ENCODE results near the gene SPARC.

The SPARC gene

DNA sequence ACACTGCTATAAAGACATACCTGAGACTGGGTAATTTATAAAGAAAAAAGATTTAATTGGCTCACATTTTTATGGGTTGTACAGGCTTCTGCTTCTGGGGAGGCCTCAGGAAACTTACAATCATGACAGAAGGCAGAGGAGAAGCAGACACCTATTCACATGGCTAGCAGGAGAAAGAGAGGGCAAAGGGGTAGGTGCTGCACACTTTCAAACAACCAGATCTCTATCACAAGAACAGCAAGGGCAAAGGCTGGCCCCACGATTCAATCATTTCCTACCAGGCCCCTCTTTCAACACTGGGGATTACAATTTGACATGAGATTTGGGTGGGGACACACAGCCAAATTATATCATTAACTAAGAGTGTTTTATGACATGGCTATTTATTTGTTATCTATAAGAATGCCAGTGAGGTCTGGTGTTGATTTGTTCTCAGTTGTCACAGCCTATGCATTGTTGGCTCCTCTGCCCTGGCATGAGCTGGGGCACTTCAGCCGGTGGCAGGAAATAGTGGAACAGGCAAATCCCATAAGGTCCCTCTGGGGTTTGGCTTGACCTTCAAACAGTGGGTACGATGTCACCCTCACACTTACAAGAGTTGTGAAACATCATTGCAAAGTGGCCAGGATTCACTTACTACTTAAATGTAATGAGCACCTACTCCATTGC is 44.1 kb downstream of the SPARC start:
- Histone ChIP-seq H3K27ac (ENCODE audit: low read length, poor library complexity, severe bottlenecking) (no peak overlapping the region), H3K9me3 (ENCODE audit: control insufficient read depth, low read length) (no peaks in the 10 kb centered on the region), H3K9ac (ENCODE audit: low read length) (no peak overlapping the region), H3K36me3 (ENCODE audit: control insufficient read depth in 1 of 2, insufficient read depth in 2 of 2, low read depth in 1 of 2, low read length in 2 of 2) (no peaks in the 10 kb centered on the region), H3K18ac (ENCODE audit: low read depth in 1 of 2, low read length in 2 of 2) (no peak overlapping the region), H2BK15ac (ENCODE audit: low read depth, poor library complexity, severe bottlenecking) (no peak overlapping the region), H3K27me3 (ENCODE audit: control insufficient read depth in 1 of 2, insufficient read depth in 1 of 2, low read length in 2 of 2) (peaks cover 0 to 26% of the 10 kb centered on the region in 2 experiments), H3K14ac (ENCODE audit: low read length in 2 of 2) (no peak overlapping the region), H2AK5ac (ENCODE audit: low read length, severe bottlenecking) (no peak overlapping the region), H2BK12ac (ENCODE audit: low read length in 2 of 2) (no peak overlapping the region), H3K4me1 (ENCODE audit: control insufficient read depth, insufficient read depth, low read depth, low read length) (no peaks in the 10 kb centered on the region), H2BK5ac (ENCODE audit: low read depth, low read length, poor library complexity, severe bottlenecking) (no peak overlapping the region), H4K91ac (ENCODE audit: low read length) (no peak overlapping the region), H2AFZ (ENCODE audit: low read depth, low read length) (no peak overlapping the region), H2BK120ac (ENCODE audit: low read depth, low read length) (no peak overlapping the region), H3K79me1 (replicated peaks; ENCODE audit: low read length, poor library complexity, severe bottlenecking) (no peaks in the 10 kb centered on the region), H3K4me2 (ENCODE audit: low read length, poor library complexity, severe bottlenecking) (no peak overlapping the region), H3K23ac (ENCODE audit: low read length in 2 of 2) (no peak overlapping the region), H3K4ac (ENCODE audit: low read depth in 1 of 2, low read length in 2 of 2) (no peak overlapping the region), H3K4me3 (ENCODE audit: insufficient read depth in 1 of 2, low read depth in 1 of 2, low read length in 2 of 2) (no peak overlapping the region), H4K8ac (ENCODE audit: low read length) (no peak overlapping the region)
- 90% methylated on average over 2 of the region's 3 CpGs for whole genome bisulfite sequencing
- no peak for DNase-seq

DNA sequence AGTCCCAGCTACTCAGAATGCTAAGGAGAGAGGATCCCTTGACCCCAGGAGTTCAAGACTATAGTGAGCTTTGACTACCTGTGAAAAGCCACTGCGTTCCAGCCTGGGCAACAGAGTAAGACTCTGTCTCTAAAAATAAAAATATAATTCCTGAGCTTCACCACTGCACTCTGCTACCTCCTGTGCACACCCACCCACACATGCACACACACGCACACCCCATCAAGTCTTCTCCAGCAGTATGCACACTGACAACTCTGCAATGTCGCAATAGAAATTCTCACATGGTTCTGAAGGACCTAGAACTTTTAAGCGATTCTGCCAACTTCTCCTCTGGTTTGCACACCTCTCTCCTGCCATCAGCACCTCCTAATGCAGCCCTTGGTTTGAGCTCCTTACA is 48.1 kb downstream of the SPARC start:
- H3K27me3 ChIP-seq (ENCODE audit: control insufficient read depth in 1 of 2, insufficient read depth in 1 of 2, low read length in 2 of 2), result peaks cover 0 to 48% of the 10 kb centered on the region in 2 experiments
- WGBS, result 90% methylated on average over 4 of the region's 4 CpGs
- no peak overlapping the region for H3K27ac ChIP-seq (ENCODE audit: low read length, poor library complexity, severe bottlenecking)
- no peaks in the 10 kb centered on the region for H3K36me3 ChIP-seq (ENCODE audit: control insufficient read depth in 1 of 2, insufficient read depth in 2 of 2, low read depth in 1 of 2, low read length in 2 of 2)
- H3K9ac ChIP-seq (ENCODE audit: low read length), result no peak overlapping the region
- no peak overlapping the region for H3K4me2 ChIP-seq (ENCODE audit: low read length, poor library complexity, severe bottlenecking)
- H2BK15ac ChIP-seq (ENCODE audit: low read depth, poor library complexity, severe bottlenecking), result no peak overlapping the region
- no peak overlapping the region for H2BK5ac ChIP-seq (ENCODE audit: low read depth, low read length, poor library complexity, severe bottlenecking)
- H4K8ac ChIP-seq (ENCODE audit: low read length), result no peak overlapping the region
- H2BK120ac ChIP-seq (ENCODE audit: low read depth, low read length), result no peak overlapping the region
- no peak overlapping the region for H2BK12ac ChIP-seq (ENCODE audit: low read length in 2 of 2)
- no peak overlapping the region for H3K18ac ChIP-seq (ENCODE audit: low read depth in 1 of 2, low read length in 2 of 2)
- no peaks in the 10 kb centered on the region for H3K4me1 ChIP-seq (ENCODE audit: control insufficient read depth, insufficient read depth, low read depth, low read length)
- no peak overlapping the region for H3K4me3 ChIP-seq (ENCODE audit: insufficient read depth in 1 of 2, low read depth in 1 of 2, low read length in 2 of 2)
- DNase-seq, result no peak
- no peak overlapping the region for H2AK5ac ChIP-seq (ENCODE audit: low read length, severe bottlenecking)
- H3K4ac ChIP-seq (ENCODE audit: low read depth in 1 of 2, low read length in 2 of 2), result no peak overlapping the region
- H3K23ac ChIP-seq (ENCODE audit: low read length in 2 of 2), result no peak overlapping the region
- no peak overlapping the region for H4K91ac ChIP-seq (ENCODE audit: low read length)
- H3K14ac ChIP-seq (ENCODE audit: low read length in 2 of 2), result no peak overlapping the region
- H2AFZ ChIP-seq (ENCODE audit: low read depth, low read length), result no peak overlapping the region
- H3K79me1 ChIP-seq (replicated peaks; ENCODE audit: low read length, poor library complexity, severe bottlenecking), result no peaks in the 10 kb centered on the region
- H3K9me3 ChIP-seq (ENCODE audit: control insufficient read depth, low read length), result no peaks in the 10 kb centered on the region

DNA sequence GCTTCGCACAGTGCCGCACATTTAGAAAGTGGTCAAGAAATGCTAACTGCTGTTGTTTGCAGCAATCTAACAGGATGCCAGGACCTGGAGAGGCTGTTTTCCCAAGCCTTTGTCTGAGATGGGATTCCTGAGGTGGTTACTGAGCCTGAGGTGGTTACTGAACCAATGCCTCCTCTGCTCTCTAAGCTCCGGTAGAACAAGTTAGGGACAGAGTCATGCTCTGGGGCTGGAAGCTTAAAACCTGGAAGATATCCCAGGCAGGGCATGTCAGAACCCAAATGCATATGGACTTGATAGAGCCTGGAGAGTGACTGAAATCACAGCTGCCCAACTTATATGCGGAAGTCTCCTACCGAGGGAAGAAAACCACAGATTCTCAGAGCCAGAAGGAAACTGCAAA is 49.0 kb downstream of the SPARC start:
- Histone ChIP-seq H3K9me3 (ENCODE audit: control insufficient read depth, low read length) (no peaks in the 10 kb centered on the region), H2BK120ac (ENCODE audit: low read depth, low read length) (no peak overlapping the region), H2BK5ac (ENCODE audit: low read depth, low read length, poor library complexity, severe bottlenecking) (no peak overlapping the region), H3K79me1 (replicated peaks; ENCODE audit: low read length, poor library complexity, severe bottlenecking) (no peaks in the 10 kb centered on the region), H3K27me3 (ENCODE audit: control insufficient read depth in 1 of 2, insufficient read depth in 1 of 2, low read length in 2 of 2) (peaks cover 0 to 50% of the 10 kb centered on the region in 2 experiments), H2AFZ (ENCODE audit: low read depth, low read length) (no peak overlapping the region), H3K14ac (ENCODE audit: low read length in 2 of 2) (no peak overlapping the region), H3K4me3 (ENCODE audit: insufficient read depth in 1 of 2, low read depth in 1 of 2, low read length in 2 of 2) (no peak overlapping the region), H3K27ac (ENCODE audit: low read length, poor library complexity, severe bottlenecking) (no peak overlapping the region), H2AK5ac (ENCODE audit: low read length, severe bottlenecking) (no peak overlapping the region), H4K8ac (ENCODE audit: low read length) (no peak overlapping the region), H4K91ac (ENCODE audit: low read length) (no peak overlapping the region), H3K9ac (ENCODE audit: low read length) (no peak overlapping the region), H2BK15ac (ENCODE audit: low read depth, poor library complexity, severe bottlenecking) (no peak overlapping the region), H3K4me2 (ENCODE audit: low read length, poor library complexity, severe bottlenecking) (no peak overlapping the region), H2BK12ac (ENCODE audit: low read length in 2 of 2) (no peak overlapping the region), H3K4me1 (ENCODE audit: control insufficient read depth, insufficient read depth, low read depth, low read length) (no peaks in the 10 kb centered on the region), H3K18ac (ENCODE audit: low read depth in 1 of 2, low read length in 2 of 2) (no peak overlapping the region), H3K36me3 (ENCODE audit: control insufficient read depth in 1 of 2, insufficient read depth in 2 of 2, low read depth in 1 of 2, low read length in 2 of 2) (no peaks in the 10 kb centered on the region), H3K23ac (ENCODE audit: low read length in 2 of 2) (no peak overlapping the region), H3K4ac (ENCODE audit: low read depth in 1 of 2, low read length in 2 of 2) (no peak overlapping the region)
- no peak for DNase-seq
- 93% methylated on average over 5 of the region's 5 CpGs for WGBS

DNA sequence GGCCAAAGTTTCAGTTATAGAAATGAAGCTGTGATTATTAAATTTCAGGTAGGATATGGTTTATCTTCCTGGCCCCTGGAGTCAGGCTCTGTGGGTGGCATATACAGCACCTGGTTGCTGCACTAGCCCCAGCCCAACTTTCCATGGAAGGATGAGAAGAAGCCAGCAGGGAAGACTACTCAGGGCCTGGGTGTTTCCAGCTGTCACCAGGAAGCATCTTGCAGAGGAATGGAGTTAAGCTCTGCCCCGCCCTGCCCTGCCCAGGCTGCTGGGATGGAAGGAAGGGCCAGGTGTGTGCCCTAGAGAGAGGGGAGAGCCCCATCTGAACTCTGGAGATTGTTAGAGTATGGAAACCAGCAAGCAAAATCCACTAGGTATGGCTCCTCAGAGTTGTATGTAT is 52.8 kb downstream of the SPARC start:
- H3K9me3 ChIP-seq (ENCODE audit: control insufficient read depth, low read length), result no peaks in the 10 kb centered on the region
- H3K9ac ChIP-seq (ENCODE audit: low read length), result no peak overlapping the region
- H4K91ac ChIP-seq (ENCODE audit: low read length), result no peak overlapping the region
- no peak for DNase-seq
- no peak overlapping the region for H3K18ac ChIP-seq (ENCODE audit: low read depth in 1 of 2, low read length in 2 of 2)
- no peaks in the 10 kb centered on the region for H3K36me3 ChIP-seq (ENCODE audit: control insufficient read depth in 1 of 2, insufficient read depth in 2 of 2, low read depth in 1 of 2, low read length in 2 of 2)
- no peak overlapping the region for H2AFZ ChIP-seq (ENCODE audit: low read depth, low read length)
- peaks cover 9% of the 10 kb centered on the region for H3K4me1 ChIP-seq (ENCODE audit: control insufficient read depth, insufficient read depth, low read depth, low read length)
- 73% methylated on average over 1 of the region's 1 CpG for WGBS
- H3K79me1 ChIP-seq (replicated peaks; ENCODE audit: low read length, poor library complexity, severe bottlenecking), result no peaks in the 10 kb centered on the region
- H3K4me3 ChIP-seq (ENCODE audit: insufficient read depth in 1 of 2, low read depth in 1 of 2, low read length in 2 of 2), result no peak overlapping the region
- H3K23ac ChIP-seq (ENCODE audit: low read length in 2 of 2), result no peak overlapping the region
- H2BK5ac ChIP-seq (ENCODE audit: low read depth, low read length, poor library complexity, severe bottlenecking), result no peak overlapping the region
- no peak overlapping the region for H2AK5ac ChIP-seq (ENCODE audit: low read length, severe bottlenecking)
- H2BK15ac ChIP-seq (ENCODE audit: low read depth, poor library complexity, severe bottlenecking), result no peak overlapping the region
- no peak overlapping the region for H3K14ac ChIP-seq (ENCODE audit: low read length in 2 of 2)
- H2BK12ac ChIP-seq (ENCODE audit: low read length in 2 of 2), result no peak overlapping the region
- H3K4me2 ChIP-seq (ENCODE audit: low read length, poor library complexity, severe bottlenecking), result no peak overlapping the region
- no peak overlapping the region for H3K27ac ChIP-seq (ENCODE audit: low read length, poor library complexity, severe bottlenecking)
- H2BK120ac ChIP-seq (ENCODE audit: low read depth, low read length), result no peak overlapping the region
- H3K4ac ChIP-seq (ENCODE audit: low read depth in 1 of 2, low read length in 2 of 2), result no peak overlapping the region
- peaks cover 0 to 44% of the 10 kb centered on the region in 2 experiments for H3K27me3 ChIP-seq (ENCODE audit: control insufficient read depth in 1 of 2, insufficient read depth in 1 of 2, low read length in 2 of 2)
- H4K8ac ChIP-seq (ENCODE audit: low read length), result no peak overlapping the region

Data from mesenchymal stem cell (in vitro differentiated cells and primary cell).